NCI-H1694 treated with DMSO at 0.1 percent for 48 hours (cell line): ENCODE data around the gene CAPS.
"Not testable (repeated sequence)": the region's sequence is repeated elsewhere in the genome, so short reads cannot be mapped to it uniquely, and the experiment has no call there.

ENCODE experiments used
- DNase-seq: peaks from one replicate; lab custom pipeline; 2025; lab: John Stamatoyannopoulos, UW

The CAPS gene

DNA sequence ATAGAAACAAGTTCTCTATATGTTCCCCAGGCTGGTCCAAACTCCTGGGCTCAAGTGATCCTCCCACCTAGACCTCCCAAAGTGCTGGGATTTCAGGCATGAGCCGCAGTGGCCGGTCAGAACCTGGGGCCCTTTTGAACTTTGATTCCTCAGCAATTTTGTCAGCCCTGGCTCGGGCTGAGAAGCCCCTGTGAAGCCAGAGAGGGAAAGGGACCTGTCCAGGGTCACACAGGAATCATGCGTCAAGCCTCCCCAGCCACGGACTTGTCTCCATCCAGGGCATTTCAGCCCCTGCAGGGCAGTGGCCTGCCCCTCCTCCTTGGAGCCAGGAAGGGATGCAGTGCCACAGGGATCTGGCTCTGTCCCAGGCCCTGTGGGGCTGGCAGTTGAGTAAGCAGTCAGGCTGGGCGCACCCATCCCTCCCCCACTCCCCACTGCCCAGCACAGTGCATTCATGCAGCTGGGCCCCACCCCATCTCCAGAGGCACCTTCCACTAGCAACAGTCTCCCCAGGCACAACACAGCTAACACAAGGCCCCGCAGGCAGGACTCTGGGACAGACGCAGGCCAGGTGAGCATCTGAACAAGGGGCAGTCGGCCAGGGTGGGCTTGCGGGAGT, at the start of gene CAPS:
Gene CAPS (plus strand): TSS at position 516 of the 619 bp plus-strand sequence. CDS start 153 bp downstream, outside the sequence.
- no peak for DNase-seq

DNA sequence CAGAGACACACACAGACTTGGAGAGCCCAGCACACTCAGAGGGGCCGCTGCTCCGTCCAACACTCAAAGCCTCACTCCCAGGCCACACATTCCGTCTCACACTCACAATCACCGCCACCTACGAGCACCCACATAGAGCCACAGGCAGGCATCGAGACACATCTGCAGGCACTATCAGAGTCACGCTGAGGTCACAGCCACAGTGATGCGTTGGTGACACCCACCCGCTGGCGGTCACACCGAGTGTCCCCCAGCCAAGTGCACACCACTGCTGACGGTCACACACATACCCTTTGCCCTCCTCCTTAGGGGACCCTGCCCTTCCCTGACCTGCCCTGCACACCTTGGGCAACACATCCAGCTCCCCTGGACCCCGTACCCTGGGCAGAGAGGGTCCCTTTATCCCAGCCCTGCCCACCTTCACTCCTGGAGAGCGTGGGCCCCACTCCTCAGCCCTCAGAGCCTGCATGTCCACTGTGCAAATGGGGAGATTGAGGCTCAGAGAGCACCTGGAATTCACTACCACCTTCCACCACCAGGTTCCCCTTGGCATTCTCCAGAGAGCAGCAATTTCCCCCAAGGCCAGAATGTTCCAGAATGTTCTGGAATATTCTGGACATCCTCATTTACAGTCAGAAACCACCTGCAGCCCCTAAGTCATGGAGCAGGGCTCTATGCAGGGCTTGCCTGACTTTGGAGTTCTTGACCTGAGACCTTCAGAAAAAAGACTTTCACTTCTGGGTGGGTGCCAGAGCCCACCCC, 49.1 kb upstream of the CAPS start:
- no peak for DNase-seq

DNA sequence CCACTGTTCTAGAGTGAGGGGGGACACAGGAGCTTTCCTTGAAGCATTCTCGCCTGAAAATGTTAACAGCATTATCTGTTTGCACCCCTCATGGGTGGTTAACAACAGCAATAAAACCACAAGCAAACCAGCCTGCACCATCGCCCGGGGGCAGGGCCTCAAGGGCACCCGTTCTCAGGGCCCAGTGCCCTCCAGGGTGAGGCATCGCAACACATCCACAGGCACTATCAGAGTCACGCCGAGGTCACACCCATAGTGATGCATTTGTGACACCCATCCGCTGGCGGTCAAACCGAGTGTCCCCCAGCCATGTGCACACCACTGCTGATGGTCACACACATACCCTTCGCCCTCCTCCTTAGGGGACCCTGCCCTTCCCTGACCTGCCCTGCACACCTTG, 48.3 kb upstream of the CAPS start:
- DNase-seq, result no peak

DNA sequence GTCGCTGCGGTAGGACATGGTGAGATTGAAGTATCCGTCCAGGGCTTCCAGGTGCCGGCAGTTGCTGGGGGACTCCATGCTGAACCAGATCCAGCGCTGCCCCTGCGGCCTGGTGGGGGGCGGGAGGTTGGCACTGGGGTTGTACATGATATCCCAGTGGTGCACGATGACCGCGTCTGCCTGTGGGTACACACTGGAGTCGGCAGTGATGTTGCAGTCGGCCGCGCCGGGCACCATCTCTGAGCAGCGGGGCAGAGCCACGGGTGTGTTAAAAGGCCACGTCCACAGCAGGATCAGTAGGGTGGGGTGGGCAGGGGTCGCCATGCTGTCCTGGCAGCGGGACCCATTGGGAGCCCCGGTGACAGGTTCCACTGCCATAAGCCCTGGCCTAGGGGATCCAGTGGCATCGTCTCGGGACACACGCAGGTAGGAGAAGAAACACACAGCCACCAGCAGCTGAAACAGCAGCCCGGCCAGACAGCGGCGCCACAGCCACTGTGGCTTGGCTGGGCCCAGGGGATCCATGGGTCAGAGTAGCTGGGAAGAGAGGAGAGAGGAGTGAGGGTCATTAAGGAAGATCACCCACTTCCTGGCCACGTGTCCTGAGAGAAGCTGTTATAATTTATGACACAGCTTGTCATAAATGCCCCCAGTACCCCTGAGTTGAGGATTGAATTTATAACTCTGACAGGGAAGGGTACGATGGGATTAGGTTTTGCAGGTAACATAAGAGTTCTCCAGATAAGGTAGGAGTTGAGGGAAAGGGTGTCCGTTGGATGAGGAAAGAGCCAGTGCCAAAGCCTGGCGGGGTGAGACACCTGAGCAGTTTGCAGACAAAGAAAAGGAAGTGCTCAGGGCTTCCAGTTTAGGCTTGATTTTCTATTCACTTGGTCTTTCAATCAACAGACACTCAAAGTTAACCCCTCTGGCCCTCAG, 46.6 kb upstream of the CAPS start:
- no peak for DNase-seq

DNA sequence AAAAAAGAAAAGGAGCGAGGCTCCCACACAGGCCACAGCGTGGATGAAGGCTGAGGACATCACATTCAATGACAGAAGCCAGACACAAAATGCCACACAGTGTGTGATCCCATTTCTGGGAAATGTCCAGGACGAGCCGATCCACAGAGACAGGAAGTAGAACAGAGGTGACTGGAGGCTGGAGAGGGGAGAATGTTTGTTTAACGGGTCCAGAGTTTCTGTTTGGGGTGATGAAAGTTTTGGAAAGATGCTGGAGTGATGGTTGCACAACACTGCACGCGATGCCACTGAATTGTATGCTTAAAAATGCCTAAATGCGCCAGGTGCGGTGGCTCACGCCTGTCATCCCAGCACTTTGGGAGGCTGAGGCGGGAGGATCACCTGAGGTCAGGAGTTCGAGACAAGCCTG, 43.1 kb upstream of the CAPS start:
- no peak for DNase-seq

DNA sequence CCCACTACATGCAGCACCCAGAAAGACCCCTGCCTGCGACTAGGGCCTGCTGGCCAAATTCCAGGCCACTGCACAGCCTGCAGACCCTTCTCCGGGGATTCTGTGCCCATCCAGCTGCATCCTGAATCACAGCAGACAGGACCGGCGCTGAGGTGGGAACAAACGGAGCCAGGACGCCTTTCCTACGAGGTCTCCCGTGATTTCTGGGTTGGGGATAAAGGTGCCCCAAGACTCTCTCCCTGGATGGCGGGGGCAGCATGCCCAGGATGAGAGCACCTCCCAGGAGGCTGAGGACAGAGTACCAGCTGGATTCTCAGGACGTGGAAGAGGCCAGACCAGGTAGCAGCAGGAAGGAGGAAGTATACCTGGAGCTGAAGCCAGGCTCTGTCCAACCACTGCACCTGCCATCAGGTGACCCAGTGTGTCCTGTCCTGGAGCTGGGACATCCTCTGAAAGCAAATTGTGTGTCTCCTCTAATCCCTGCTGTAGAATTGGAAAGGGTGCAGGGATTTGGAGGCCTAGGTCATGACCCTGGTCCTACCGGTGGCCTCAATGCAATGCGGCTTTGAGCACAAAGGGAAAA, 40.3 kb upstream of the CAPS start:
- DNase-seq, result no peak

DNA sequence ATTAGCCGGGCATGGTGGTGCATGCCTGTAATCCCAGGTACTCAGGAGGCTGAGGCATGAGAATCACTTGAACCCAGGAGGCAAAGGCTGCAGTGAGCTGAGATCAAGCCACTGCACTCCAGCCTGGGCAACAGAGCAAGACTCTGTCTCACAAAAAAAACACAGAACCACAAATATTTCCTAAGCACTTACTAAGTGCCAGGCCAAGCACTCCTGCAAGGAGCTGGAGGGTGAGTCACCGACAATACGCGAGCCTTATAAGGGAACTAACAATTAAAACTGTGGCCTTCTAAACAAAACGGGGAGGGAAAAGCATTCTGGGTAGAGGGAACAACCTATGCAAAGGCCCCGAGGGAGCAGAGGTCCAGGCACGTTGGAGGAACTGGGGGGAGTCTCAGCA, 39.6 kb upstream of the CAPS start:
- DNase-seq, result not testable (repeated sequence)

DNA sequence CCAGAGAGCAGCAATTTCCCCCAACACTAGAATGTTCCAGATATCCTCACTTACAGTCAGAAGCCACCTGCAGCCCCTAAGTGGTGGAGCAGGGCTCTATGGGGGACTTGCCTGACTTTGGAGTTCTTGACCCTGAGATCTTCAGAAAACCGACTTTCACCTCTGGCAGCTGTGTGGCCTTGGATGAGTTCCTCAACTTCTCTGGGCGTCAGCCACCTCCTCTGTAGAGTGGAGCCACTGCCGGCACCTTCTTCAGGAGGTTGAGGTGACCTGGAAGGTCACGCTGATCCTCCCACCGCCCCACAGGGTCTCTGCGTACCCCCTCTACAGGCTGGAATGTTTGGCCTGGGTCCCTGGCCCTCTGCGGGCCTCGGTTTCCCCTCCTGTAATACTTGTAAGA, 36.6 kb upstream of the CAPS start:
- DNase-seq, result no peak

DNA sequence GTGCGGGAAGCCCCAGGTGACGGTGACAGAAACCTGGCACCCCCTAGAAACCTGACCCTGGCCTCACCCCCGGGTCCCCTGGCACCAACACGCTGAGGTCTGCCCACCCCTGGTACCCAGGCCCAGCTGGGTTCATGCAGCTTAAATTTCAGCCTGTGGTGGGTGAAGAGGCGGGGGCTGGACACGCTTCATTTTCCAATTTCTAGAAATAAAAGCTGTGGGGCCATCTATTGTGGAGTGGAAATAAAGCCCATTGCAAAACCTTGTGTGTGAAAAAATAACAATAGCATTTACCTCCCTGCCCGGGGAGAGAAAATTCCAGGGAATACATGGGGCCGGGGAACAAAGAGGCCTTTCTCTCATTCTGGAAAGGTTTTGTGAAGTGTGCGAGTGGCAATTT, 36.2 kb upstream of the CAPS start:
- no peak for DNase-seq

DNA sequence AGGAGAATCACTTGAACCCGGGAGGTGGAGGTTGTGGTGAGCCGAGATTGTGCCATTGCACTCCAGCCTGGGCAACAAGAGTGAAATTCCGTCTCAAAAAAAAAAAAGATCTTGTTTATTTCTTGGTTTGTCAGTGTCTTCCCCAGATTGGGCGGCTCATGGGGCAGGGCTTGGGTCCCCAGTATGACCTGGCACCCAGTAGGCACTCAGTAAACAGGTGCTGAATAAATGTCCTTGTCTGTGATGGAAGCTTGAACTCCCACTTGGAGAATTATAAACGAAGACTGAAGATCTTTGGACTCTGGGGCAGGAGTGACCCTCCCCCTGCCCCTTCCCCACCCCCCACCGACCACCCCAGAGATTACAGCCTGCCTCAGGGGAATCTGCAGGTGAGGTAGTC, 33.9 kb upstream of the CAPS start:
- DNase-seq, result no peak

DNA sequence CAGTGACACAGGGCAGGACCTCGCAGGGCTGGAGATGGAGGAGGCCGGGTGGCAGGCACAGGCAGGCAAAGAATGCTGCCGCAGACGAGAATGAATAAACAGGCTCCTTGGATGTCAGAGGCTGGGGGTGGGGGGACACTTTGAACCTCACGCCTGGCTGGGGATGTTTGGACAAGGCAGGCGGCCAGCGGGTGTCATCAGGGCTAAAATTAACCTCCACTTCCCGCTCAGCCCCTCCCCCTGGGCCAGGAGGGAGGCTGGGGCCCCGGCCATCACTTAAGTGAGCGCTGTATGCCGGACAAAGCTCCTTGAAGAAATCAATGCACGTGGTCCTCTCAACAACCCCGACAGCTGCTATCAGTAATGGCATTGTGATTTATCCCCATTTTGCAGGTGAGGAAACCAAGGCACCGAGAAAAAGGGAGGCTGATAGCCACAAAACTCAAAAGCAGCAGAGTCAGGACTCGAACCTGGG, 33.4 kb upstream of the CAPS start:
- no peak for DNase-seq

DNA sequence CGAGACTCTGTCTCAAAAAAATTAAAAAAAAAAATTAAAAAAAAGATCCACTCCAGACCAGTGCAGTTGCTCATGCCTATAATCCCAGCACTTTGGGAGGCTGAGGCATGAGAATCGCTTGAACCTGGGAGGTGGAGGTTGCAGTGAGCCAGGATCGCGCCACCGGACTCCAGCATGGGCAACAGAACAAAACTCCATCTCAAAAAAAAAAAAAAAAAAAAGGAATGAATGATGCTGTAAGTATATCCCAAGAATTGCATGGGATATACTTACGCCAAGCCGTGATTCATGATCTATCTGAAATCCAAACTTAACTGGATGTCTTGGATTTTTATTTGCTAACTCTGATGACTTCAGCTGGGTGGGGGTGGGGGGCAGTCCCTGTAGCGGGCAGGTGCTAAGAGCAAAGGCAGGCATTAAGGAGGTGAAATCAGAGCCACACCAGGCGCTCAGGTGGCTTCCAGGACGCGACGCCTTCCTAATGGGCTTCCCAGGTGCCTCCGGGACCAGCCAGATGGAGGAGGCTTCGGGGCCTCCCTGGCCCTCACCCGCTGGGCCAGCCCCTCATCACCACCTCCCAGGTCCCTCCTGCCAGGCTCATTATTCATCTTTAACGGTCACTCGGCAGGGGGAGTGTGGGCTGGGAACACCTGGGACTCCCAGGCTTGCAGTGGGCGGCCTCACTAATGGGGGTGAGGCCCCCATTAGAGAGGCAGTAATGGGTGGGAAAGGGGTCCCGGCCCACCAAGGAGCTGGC, 32.3 kb upstream of the CAPS start:
- DNase-seq, result no peak

DNA sequence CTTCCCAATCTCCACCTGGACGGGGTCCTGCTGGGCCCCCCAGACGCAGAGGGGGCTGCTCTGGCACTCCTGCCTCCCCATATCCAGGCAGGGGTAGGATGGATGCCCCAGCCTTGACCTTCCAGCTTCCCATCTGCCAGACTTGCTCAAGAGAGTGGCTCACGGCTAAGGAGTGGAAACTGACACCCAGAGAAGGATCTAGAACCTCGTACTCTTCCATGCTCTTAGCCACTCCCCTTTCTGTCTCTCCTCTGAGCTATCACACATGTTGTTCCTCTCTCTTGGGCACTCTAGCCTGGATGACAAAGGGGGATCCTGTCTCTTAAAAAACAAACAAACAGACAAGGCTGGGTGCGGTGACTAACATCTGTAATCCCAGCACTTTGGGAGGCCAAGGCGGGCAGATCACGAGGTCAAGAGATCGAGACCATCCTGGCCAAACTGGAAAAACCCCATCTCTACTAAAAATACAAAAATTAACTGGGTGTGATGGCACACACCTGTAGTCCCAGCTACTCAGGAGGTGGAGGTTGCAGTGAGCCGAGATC, 31.6 kb upstream of the CAPS start:
- DNase-seq, result no peak

DNA sequence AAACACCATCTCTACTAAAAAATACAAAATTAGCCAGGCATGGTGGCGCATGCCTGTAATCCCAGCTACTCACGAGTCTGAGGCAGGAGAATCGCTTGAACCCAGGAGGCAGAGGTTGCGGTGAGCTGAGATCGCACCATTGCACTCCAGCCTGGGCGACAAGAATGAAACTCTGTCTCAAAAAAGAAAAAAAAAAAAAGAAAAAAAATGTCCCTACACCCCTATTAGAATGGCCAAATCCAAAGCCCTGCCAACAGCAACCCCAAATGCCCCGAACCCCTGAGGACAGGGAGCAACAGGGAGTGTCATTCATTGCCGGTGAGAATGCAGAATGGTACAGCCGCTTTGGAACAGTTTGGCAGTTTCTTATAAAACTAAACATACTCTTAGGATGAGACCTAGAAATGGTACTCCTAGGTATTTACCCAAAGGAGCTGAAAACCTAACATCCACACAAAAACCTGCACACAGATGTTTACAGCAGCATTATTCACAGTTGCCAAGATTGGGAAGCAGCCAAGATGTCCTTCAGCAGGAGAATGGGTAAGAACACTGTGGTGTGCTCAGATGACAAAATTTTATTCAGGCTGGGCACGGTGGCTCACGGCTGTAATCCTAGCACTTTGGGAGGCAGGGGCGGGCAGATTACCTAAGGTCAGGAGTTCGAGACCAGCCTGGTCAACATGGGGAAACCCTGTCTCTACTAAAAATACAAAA, 30.7 kb upstream of the CAPS start:
- not testable (repeated sequence) for DNase-seq

DNA sequence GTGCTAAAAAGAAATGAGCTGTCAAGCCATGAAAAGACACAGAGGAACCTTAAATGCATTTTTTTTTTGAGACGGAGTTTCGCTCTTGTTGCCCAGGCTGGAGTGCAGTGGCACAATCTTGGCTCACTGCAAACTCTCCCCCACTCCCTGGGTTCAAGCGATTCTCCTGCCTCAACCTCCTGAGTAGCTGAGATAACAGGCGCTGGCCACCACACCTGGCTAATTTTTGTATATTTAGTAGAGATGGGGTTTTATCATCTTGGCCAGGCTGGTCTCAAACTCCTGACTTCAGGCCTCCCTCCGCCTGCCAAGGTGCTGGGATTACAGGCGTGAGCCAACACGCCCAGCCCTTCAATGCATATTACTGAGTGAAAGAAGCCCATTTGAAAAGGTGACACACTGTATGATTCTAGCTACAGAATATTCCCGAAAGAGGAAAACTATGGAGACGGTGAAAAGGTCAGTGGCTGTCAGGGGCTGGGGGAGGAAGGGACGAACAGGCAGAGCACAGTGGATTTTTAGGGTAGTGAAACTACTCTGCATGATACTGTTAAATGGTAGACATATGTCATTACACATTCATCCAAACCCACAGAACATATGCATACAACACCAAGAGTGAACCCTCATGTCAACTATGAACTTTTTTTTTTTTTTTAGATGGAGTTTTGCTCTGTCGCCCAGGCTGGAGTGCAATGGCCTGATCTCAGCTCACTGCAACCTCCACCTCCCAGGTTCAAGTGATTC, 29.8 kb upstream of the CAPS start:
- DNase-seq, result not testable (repeated sequence)

DNA sequence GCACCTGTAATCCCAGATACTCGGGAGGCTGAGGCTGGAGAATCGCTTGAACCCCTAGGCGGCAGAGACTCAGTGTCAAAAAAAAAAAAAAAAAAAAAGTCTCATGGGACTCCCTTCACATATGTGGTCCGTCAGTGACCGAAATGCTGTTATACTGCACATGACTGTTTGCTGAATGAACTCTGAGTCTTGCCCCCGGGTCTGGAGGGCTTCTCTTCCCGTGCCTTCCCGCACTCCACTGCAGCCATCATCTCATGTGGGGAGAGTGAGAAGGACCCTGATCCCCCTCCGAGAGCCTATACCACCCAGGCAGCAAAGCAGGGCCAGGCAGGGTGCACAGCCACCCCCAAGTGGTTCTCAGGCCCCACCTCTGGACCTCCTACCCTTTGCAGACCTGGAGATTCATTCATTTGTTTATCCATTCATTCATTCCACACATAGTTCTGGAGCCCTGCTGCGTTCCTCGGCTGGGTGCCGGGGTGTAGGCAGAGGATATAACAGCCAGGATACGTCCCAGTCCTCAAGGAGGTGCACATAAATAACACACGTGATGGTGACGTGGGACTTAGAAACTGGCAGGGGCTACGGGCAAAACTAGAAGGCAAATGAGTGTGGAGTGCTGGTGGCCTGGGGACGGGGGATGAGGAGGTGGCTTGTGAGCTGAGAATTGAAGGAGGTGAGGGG, 24.6 kb upstream of the CAPS start:
- no peak for DNase-seq

DNA sequence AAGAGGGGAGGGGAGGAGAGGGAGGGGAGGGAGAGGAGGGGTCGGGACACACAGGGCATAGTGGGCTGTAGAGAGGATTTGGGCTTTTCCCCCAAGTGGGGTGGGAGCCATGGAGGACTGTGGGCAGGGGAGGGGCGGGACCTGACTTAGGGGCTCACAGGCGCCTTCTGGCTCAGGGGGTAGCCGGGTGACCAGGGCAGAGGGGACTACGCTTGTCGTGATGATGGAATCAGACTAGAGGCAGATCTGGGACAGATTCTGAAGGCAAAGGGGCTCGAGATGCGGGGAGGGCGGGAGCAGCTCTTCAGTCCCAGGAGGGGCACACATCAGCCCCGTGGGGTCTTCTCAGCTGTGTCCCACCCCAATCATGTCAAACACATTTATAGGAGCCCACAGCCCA, 24.0 kb upstream of the CAPS start:
- DNase-seq, result no peak

DNA sequence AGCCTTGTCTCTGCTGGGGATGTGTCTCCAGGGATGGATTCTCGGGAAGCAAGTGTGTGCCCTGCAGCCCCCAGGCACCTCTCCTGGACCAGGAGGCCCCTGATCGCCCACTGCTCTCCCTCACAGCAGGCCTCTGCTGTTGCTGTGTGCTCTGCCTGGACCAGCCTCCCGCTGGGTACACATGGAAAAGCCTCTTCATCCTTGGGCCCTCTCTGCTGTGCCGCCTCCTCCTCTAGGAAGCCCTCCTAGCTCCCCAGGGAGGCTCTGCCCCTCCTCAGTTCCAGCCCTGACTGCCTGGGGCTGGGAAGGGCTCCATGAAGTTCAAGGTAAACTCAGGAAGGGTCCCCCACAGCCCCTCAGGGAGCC, 22.5 kb upstream of the CAPS start:
- DNase-seq, result no peak
